HepG2 (cell line): ENCODE measurements around the gene IRAK2. TPM values are rescaled to one million over a fixed set of nuclear protein-coding genes. Genes with fewer than 3 reads are reported as not detected.

Source experiments
- CENPT ChIP-seq: sonication (generic); formaldehyde crosslinking; IDR thresholded peaks from 2 replicates; pipeline ENCODE4 v1.8.0; 2022; ENCODE audit warnings: low read depth, mild to moderate bottlenecking, moderate library complexity, missing genetic modification reagents
- KDM3A ChIP-seq: IDR thresholded peaks from 2 replicates; pipeline ENCODE4 v1.6.1; 2018; ENCODE audit warnings: low read depth, missing compliant biosample characterization
- MTF2 ChIP-seq: sonication (generic); formaldehyde crosslinking; IDR thresholded peaks from 2 replicates; pipeline ENCODE4 v1.5.0; 2020; ENCODE audit warnings: missing genetic modification reagents, borderline replicate concordance
- NFE2 ChIP-seq: sonication (generic); formaldehyde crosslinking; IDR thresholded peaks from 2 replicates; pipeline ENCODE4 v1.4.0; 2020; ENCODE audit warnings: missing genetic modification reagents
- NFE2L1 ChIP-seq: sonication (generic); formaldehyde crosslinking; IDR thresholded peaks from 2 replicates; pipeline ENCODE4 v1.4.0; 2020; ENCODE audit warnings: missing genetic modification reagents, mild to moderate bottlenecking, borderline replicate concordance
- RARA ChIP-seq: IDR thresholded peaks from 2 replicates; pipeline ENCODE4 v1.6.1; 2016; ENCODE audit warnings: missing genetic modification reagents, missing compliant biosample characterization
- RCOR2 ChIP-seq: IDR thresholded peaks from 2 replicates; pipeline ENCODE4 v1.6.1; 2016; ENCODE audit warnings: missing biosample characterization, missing genetic modification reagents
- SAFB2 ChIP-seq: sonication (generic); formaldehyde crosslinking; IDR thresholded peaks from 2 replicates; pipeline ENCODE4 v1.5.1; 2020; ENCODE audit warnings: missing genetic modification reagents, low read depth, mild to moderate bottlenecking, borderline replicate concordance
- SNRNP70 ChIP-seq: fragments of 200-400 bp; formaldehyde crosslinking; IDR thresholded peaks from 2 replicates; pipeline ENCODE4 v1.6.1; 2017; ENCODE audit warnings: mild to moderate bottlenecking, low read depth, low read length, moderate library complexity
- TBX3 ChIP-seq: fragments of 450-650 bp; IDR thresholded peaks from 2 replicates; pipeline ENCODE4 v1.6.1; 2017; ENCODE audit warnings: antibody characterized with exemption, mild to moderate bottlenecking, inconsistent platforms, borderline replicate concordance
- ZBTB1 ChIP-seq: sonication (generic); formaldehyde crosslinking; IDR thresholded peaks from 2 replicates; pipeline ENCODE4 v1.4.0; 2020; ENCODE audit warnings: missing genetic modification reagents, borderline replicate concordance
- ZNF207 ChIP-seq: fragments of 450-650 bp; IDR thresholded peaks from 2 replicates; pipeline ENCODE4 v1.6.1; 2016; ENCODE audit warnings: antibody characterized with exemption, borderline replicate concordance
- ZNF235 ChIP-seq: sonication (generic); formaldehyde crosslinking; IDR thresholded peaks from 2 replicates; pipeline ENCODE4 v1.8.1; 2023; ENCODE audit warnings: mild to moderate bottlenecking, missing genetic modification reagents, borderline replicate concordance
- ZNF546 ChIP-seq: sonication (generic); formaldehyde crosslinking; conservative IDR thresholded peaks from 2 replicates; pipeline ENCODE4 v1.8.1; 2023; ENCODE audit warnings: mild to moderate bottlenecking, missing genetic modification reagents
- ZNF615 ChIP-seq: sonication (generic); formaldehyde crosslinking; IDR thresholded peaks from 2 replicates; pipeline ENCODE4 v1.5.0; 2020; ENCODE audit warnings: mild to moderate bottlenecking, missing genetic modification reagents, borderline replicate concordance
- polyA plus RNA-seq, 8 experiments: library from polyadenylated mRNA; depleted of rRNA in 3 of 8; stranded (reverse) in 7 of 8; unstranded in 1 of 8; fragments of >200 nt; fragmentation: Illumina TruSeq in 4 of 8; extraction: Trizol in 4 of 8; gene quantifications; 2 replicates each; pipeline versions ENCODE4 v1.2.1 to v1.2.3, GENCODE V29; 2011 to 2016; ENCODE audit warnings: low read depth in 4 of 8, missing spikeins in 1 of 8, mixed read lengths in 1 of 8; ENCODE audit not compliant: insufficient read depth in 1 of 8
- total RNA-seq, 5 experiments: library from RNA; depleted of rRNA; stranded (reverse); fragments of >200 nt; fragmentation: Illumina TruSeq; extraction: Trizol; gene quantifications; 2 replicates each; pipeline ENCODE4 v1.2.3, GENCODE V29; 2016; ENCODE audit warnings: low read depth in 1 of 5
- TF ChIP-seq, protein P1 (sequence below), 2 experiments: sonication (generic) in 1 of 2; formaldehyde crosslinking in 1 of 2; IDR thresholded peaks; 2 replicates each; pipeline versions ENCODE4 v1.4.0 to v1.6.1; 2016 to 2020; ENCODE audit warnings: borderline replicate concordance in 1 of 2, low read depth in 1 of 2, mild to moderate bottlenecking in 1 of 2, missing genetic modification reagents in 1 of 2
- TF ChIP-seq, protein P2 (sequence below): sonication (generic); formaldehyde crosslinking; IDR thresholded peaks from 2 replicates; pipeline ENCODE4 v1.4.0; 2020; ENCODE audit warnings: mild to moderate bottlenecking, missing genetic modification reagents
- TF ChIP-seq, protein P3 (sequence below): sonication (generic); formaldehyde crosslinking; IDR thresholded peaks from 2 replicates; pipeline ENCODE4 v1.8.0; 2022; ENCODE audit warnings: missing genetic modification reagents, mild to moderate bottlenecking, borderline replicate concordance
- TF ChIP-seq, protein P4 (sequence below): sonication (generic); formaldehyde crosslinking; IDR thresholded peaks from 2 replicates; pipeline ENCODE4 v1.5.0; 2020; ENCODE audit warnings: missing genetic modification reagents
- TF ChIP-seq, protein P5 (sequence below): sonication (generic); formaldehyde crosslinking; IDR thresholded peaks from 2 replicates; pipeline ENCODE4 v1.9.0; 2022; ENCODE audit warnings: low read depth, missing genetic modification reagents

The IRAK2 gene
- total and polyA plus RNA-seq, 2 of the 13 experiments (the other 11 are each of a cell fraction or from before 2014, with no cell fraction given): 13.1 to 23.3 TPM

DNA sequence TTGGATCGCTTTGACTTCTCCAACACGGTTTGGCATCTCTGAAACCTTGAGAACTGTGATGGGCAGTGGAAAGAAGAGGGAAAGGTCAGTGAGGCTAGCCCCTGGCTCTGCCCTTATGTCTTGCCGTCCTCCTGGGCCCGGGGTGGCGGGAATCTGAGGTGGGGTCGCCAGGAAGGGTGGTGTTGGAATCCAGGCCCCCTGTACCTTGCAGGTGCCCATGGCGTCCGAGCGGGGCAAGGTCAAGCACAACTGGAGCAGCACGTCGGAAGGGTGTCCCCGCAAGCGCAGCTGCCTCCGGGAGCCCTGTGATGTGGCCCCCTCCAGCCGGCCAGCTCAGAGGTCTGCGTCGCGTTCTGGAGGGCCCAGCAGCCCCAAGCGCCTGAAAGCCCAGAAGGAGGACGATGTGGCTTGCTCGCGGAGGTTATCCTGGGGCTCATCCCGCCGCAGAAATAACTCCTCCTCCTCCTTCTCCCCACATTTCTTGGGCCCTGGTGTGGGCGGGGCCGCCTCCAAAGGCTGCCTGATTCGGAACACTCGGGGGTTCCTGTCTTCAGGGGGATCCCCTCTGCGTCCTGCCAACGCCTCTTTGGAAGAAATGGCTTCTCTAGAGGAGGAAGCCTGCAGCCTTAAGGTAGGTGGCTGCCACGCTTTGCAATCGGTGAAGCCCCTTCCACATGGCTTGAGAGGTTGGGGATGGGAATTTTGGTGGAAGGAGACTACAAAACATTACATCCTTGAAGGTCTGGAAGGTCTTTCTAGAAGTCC, 84.4 kb downstream of the IRAK2 start (continued):
- no peak for TF ChIP-seq ZNF207
- no peak for TF ChIP-seq NFE2L1 (CRISPR knock-in tag)
- TF ChIP-seq, protein P1, sequence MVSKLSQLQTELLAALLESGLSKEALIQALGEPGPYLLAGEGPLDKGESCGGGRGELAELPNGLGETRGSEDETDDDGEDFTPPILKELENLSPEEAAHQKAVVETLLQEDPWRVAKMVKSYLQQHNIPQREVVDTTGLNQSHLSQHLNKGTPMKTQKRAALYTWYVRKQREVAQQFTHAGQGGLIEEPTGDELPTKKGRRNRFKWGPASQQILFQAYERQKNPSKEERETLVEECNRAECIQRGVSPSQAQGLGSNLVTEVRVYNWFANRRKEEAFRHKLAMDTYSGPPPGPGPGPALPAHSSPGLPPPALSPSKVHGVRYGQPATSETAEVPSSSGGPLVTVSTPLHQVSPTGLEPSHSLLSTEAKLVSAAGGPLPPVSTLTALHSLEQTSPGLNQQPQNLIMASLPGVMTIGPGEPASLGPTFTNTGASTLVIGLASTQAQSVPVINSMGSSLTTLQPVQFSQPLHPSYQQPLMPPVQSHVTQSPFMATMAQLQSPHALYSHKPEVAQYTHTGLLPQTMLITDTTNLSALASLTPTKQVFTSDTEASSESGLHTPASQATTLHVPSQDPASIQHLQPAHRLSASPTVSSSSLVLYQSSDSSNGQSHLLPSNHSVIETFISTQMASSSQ (IDR thresholded peaks at IDR 0.05; ENCODE audit: low read depth): no peak
- TF ChIP-seq, protein P1 (CRISPR knock-in tag; IDR thresholded peaks at IDR 0.05; ENCODE audit: borderline replicate concordance): no peak
- no peak for TF ChIP-seq ZNF235 (CRISPR knock-in tag)
- TF ChIP-seq ZNF615 (CRISPR knock-in tag): no peak
- no peak for TF ChIP-seq TBX3
- no peak for TF ChIP-seq RARA
- TF ChIP-seq, protein P2, sequence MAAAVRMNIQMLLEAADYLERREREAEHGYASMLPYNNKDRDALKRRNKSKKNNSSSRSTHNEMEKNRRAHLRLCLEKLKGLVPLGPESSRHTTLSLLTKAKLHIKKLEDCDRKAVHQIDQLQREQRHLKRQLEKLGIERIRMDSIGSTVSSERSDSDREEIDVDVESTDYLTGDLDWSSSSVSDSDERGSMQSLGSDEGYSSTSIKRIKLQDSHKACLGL (CRISPR knock-in tag): no peak
- TF ChIP-seq, protein P3, sequence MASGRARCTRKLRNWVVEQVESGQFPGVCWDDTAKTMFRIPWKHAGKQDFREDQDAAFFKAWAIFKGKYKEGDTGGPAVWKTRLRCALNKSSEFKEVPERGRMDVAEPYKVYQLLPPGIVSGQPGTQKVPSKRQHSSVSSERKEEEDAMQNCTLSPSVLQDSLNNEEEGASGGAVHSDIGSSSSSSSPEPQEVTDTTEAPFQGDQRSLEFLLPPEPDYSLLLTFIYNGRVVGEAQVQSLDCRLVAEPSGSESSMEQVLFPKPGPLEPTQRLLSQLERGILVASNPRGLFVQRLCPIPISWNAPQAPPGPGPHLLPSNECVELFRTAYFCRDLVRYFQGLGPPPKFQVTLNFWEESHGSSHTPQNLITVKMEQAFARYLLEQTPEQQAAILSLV (CRISPR knock-in tag): no peak
- no peak for TF ChIP-seq ZBTB1
- no peak for TF ChIP-seq MTF2
- TF ChIP-seq SAFB2 (CRISPR knock-in tag): no peak
- TF ChIP-seq NFE2 (CRISPR knock-in tag): no peak
- TF ChIP-seq KDM3A (CRISPR knock-in tag): no peak
- TF ChIP-seq, protein P4, sequence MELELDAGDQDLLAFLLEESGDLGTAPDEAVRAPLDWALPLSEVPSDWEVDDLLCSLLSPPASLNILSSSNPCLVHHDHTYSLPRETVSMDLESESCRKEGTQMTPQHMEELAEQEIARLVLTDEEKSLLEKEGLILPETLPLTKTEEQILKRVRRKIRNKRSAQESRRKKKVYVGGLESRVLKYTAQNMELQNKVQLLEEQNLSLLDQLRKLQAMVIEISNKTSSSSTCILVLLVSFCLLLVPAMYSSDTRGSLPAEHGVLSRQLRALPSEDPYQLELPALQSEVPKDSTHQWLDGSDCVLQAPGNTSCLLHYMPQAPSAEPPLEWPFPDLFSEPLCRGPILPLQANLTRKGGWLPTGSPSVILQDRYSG: no peak
- TF ChIP-seq, protein P5, sequence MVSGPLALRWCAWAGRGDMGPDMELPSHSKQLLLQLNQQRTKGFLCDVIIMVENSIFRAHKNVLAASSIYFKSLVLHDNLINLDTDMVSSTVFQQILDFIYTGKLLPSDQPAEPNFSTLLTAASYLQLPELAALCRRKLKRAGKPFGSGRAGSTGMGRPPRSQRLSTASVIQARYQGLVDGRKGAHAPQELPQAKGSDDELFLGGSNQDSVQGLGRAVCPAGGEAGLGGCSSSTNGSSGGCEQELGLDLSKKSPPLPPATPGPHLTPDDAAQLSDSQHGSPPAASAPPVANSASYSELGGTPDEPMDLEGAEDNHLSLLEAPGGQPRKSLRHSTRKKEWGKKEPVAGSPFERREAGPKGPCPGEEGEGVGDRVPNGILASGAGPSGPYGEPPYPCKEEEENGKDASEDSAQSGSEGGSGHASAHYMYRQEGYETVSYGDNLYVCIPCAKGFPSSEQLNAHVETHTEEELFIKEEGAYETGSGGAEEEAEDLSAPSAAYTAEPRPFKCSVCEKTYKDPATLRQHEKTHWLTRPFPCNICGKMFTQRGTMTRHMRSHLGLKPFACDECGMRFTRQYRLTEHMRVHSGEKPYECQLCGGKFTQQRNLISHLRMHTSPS (CRISPR knock-in tag): no peak
- no peak for TF ChIP-seq RCOR2 (CRISPR knock-in tag)
- TF ChIP-seq ZNF546 (CRISPR knock-in tag): 0 out of 2 replicates have a peak, but pooled peaks have one; percentile 54
- no peak for TF ChIP-seq CENPT (CRISPR knock-in tag)
- TF ChIP-seq SNRNP70: no peak
